ENCODE data around the gene ATG14. TPM values are rescaled to one million over a fixed set of nuclear protein-coding genes. Genes with fewer than 3 reads are reported as not detected.

ATG14 gene
- total RNA-seq, 1 experiment from 2014 or later, result 8.1 TPM

DNA sequence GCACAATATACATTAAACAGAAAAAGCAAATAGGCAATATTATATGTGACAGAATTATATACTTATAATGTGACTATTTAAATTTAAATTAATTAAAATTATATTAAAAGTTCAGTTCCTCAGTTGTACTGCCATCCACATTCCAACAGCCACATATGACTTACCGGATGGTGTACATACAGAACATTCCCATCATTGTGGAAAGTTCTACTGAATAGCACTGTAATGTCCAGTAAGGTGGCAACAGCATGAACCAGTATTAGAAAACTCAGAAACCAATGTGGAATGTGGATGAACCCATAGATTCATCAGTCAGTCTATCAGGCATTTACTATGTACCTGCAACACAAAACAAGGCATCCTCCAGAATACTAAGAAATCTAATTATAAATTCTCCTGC is 12.4 kb downstream of the ATG14 start:
- no TSS peak for BruUV-seq (replicated peaks)
- peaks cover 2% of the 10 kb centered on the region for H3K36me3 Mint-ChIP-seq (ENCODE audit: insufficient read depth, unreplicated experiment)
- H3K27me3 Mint-ChIP-seq (ENCODE audit: unreplicated experiment), result no peaks in the 10 kb centered on the region
- TF ChIP-seq, protein P1, sequence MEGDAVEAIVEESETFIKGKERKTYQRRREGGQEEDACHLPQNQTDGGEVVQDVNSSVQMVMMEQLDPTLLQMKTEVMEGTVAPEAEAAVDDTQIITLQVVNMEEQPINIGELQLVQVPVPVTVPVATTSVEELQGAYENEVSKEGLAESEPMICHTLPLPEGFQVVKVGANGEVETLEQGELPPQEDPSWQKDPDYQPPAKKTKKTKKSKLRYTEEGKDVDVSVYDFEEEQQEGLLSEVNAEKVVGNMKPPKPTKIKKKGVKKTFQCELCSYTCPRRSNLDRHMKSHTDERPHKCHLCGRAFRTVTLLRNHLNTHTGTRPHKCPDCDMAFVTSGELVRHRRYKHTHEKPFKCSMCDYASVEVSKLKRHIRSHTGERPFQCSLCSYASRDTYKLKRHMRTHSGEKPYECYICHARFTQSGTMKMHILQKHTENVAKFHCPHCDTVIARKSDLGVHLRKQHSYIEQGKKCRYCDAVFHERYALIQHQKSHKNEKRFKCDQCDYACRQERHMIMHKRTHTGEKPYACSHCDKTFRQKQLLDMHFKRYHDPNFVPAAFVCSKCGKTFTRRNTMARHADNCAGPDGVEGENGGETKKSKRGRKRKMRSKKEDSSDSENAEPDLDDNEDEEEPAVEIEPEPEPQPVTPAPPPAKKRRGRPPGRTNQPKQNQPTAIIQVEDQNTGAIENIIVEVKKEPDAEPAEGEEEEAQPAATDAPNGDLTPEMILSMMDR (IDR thresholded peaks at IDR 0.05; ENCODE audit: unreplicated experiment), result no peak
- H3K4me3 Mint-ChIP-seq (ENCODE audit: low read depth, unreplicated experiment), result no peak overlapping the region
- no peak for DNase-seq
- CTCF ChIA-PET, result interaction anchor here (0.6 kb wide), 1 partner anchor 45 kb away, joined by 3 read pairs; no protein-coding TSS in a partner anchor
- H3K4me1 Mint-ChIP-seq (ENCODE audit: low read depth, unreplicated experiment), result peaks cover 8% of the 10 kb centered on the region
- no peaks in the 10 kb centered on the region for H3K9me3 Mint-ChIP-seq (ENCODE audit: low read depth, unreplicated experiment)
- H3K27ac Mint-ChIP-seq (ENCODE audit: unreplicated experiment), result no peak overlapping the region
- intact Hi-C loops (cut with micrococcal nuclease; ENCODE audit: unreplicated experiment), result no loop called here

DNA sequence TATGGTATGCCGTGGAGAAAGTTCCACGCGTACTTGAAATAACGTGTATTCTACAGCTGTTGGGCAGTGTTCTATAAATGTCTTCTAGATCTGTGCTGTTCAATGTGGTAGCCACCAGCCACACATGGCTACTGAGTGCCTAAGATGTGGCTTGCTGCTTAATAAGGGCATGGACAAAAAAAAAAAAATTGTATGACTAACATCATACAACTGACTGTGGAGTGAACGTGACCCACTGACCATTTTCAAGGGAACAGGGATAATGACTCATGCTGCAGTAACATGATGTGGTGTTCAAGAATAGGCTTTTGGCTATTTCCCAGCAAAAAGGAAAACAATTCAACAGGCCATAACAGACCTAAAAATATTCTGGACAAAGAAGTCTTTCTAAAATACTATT is 13.0 kb downstream of the ATG14 start:
- H3K27ac Mint-ChIP-seq (ENCODE audit: unreplicated experiment), result no peak overlapping the region
- DNase-seq, result no peak
- no peaks in the 10 kb centered on the region for H3K9me3 Mint-ChIP-seq (ENCODE audit: low read depth, unreplicated experiment)
- TF ChIP-seq, protein P1 (IDR thresholded peaks at IDR 0.05; ENCODE audit: unreplicated experiment), result no peak
- no peak overlapping the region for H3K4me3 Mint-ChIP-seq (ENCODE audit: low read depth, unreplicated experiment)
- peaks cover 8% of the 10 kb centered on the region for H3K4me1 Mint-ChIP-seq (ENCODE audit: low read depth, unreplicated experiment)
- no peaks in the 10 kb centered on the region for H3K36me3 Mint-ChIP-seq (ENCODE audit: insufficient read depth, unreplicated experiment)
- no peaks in the 10 kb centered on the region for H3K27me3 Mint-ChIP-seq (ENCODE audit: unreplicated experiment)
- CTCF ChIA-PET, result interaction anchor here (0.6 to 0.7 kb wide), 2 partner anchors 44 to 1624 kb away, joined by 3 read pairs; no protein-coding TSS in a partner anchor
- intact Hi-C loops (cut with micrococcal nuclease; ENCODE audit: unreplicated experiment), result no loop called here
- BruUV-seq (replicated peaks), result no TSS peak

DNA sequence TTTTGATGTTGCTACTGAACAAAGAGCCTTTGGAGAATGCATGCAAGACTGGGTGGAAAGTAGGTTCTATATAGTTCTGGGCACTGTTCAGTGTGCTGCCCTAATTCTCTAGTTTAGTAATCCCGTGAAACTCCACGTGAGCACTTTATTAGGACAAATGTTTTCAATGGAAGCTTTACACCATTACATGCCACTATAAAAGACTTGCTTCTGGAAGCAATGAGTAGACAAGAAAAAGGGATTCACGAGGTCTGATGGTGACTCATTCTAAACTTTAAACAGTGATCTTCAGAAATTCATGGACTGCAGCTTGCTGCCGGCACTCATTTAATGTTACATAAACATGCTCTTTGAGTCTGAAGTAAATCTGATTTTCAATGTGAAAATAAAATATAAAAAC is 22.3 kb downstream of the ATG14 start:
- no peak for DNase-seq
- H3K9me3 Mint-ChIP-seq (ENCODE audit: low read depth, unreplicated experiment), result no peaks in the 10 kb centered on the region
- H3K27me3 Mint-ChIP-seq (ENCODE audit: unreplicated experiment), result no peaks in the 10 kb centered on the region
- TF ChIP-seq, protein P1 (IDR thresholded peaks at IDR 0.05; ENCODE audit: unreplicated experiment), result no peak
- intact Hi-C loops (cut with micrococcal nuclease; ENCODE audit: unreplicated experiment), result no loop called here
- no peak overlapping the region for H3K27ac Mint-ChIP-seq (ENCODE audit: unreplicated experiment)
- H3K4me1 Mint-ChIP-seq (ENCODE audit: low read depth, unreplicated experiment), result peaks cover 8% of the 10 kb centered on the region
- CTCF ChIA-PET, result no interaction called here
- H3K36me3 Mint-ChIP-seq (ENCODE audit: insufficient read depth, unreplicated experiment), result no peaks in the 10 kb centered on the region
- no peak overlapping the region for H3K4me3 Mint-ChIP-seq (ENCODE audit: low read depth, unreplicated experiment)
- no TSS peak for BruUV-seq (replicated peaks)

DNA sequence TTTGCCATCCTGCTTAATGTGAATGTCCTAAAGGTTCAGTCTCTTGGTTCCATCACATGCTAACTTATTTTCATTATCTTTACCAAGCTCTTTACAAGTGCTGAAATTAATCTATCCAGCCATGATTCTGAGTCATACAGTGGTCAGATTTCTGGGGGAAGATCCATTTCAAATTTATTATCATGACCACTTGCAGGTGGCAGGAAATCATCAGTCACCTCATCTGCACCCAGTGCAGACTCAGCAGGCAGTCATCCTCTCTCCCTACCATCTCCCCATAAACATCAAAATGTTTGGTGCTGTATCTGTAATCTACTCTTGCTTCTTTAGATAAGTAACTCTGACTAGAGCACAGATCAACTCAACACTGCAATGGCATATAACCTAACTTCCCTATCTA is 23.5 kb downstream of the ATG14 start:
- H3K27ac Mint-ChIP-seq (ENCODE audit: unreplicated experiment), result no peak overlapping the region
- H3K27me3 Mint-ChIP-seq (ENCODE audit: unreplicated experiment), result no peaks in the 10 kb centered on the region
- peaks cover 8% of the 10 kb centered on the region for H3K4me1 Mint-ChIP-seq (ENCODE audit: low read depth, unreplicated experiment)
- H3K36me3 Mint-ChIP-seq (ENCODE audit: insufficient read depth, unreplicated experiment), result peaks cover 4% of the 10 kb centered on the region
- no peaks in the 10 kb centered on the region for H3K9me3 Mint-ChIP-seq (ENCODE audit: low read depth, unreplicated experiment)
- BruUV-seq (replicated peaks), result no TSS peak
- intact Hi-C loops (cut with micrococcal nuclease; ENCODE audit: unreplicated experiment), result no loop called here
- no peak for DNase-seq
- TF ChIP-seq, protein P1 (IDR thresholded peaks at IDR 0.05; ENCODE audit: unreplicated experiment), result no peak
- CTCF ChIA-PET, result no interaction called here
- H3K4me3 Mint-ChIP-seq (ENCODE audit: low read depth, unreplicated experiment), result no peak overlapping the region
